ENCODE results near the gene SMIM35. TPM values are rescaled to one million over a fixed set of nuclear protein-coding genes. Genes with fewer than 3 reads are reported as not detected.

SMIM35 gene
- total RNA-seq, 1 experiment from 2014 or later: not detected

- Histone ChIP-seq H3K36me3 (ENCODE audit: low read depth) (no peaks in the 10 kb centered on the region), H3K27me3 (ENCODE audit: insufficient read depth, low read depth) (peaks cover 43% of the 10 kb centered on the region), H3K79me2 (ENCODE audit: low read depth) (no peaks in the 10 kb centered on the region), H3K27ac (no peak overlapping the region), H3F3A (ENCODE audit: insufficient read depth, low read depth) (no peaks in the 10 kb centered on the region), H3K4me3 (no peak overlapping the region), H2AFZ (no peak overlapping the region), H4K20me1 (ENCODE audit: insufficient read depth) (no peaks in the 10 kb centered on the region), H3K4me1 (replicated peaks; ENCODE audit: insufficient read depth) (no peaks in the 10 kb centered on the region), H3K9me3 (ENCODE audit: insufficient read depth, low read depth) (no peaks in the 10 kb centered on the region), H3K4me2 (no peak overlapping the region), H3K9me2 (ENCODE audit: insufficient read depth) (no peaks in the 10 kb centered on the region)
- intact Hi-C loops (cut with micrococcal nuclease; ENCODE audit: unreplicated experiment): no loop called here
- ChIA-PET CTCF (no interaction called here), POLR2A (ENCODE audit: unreplicated experiment) (interaction anchor here (0.6 kb wide), 1 partner anchor 218 kb away, joined by 4 read pairs; no protein-coding TSS in a partner anchor)
- DNase-seq: no peak
- TF ChIP-seq CTCF (conservative IDR thresholded peaks at IDR 0.05) (no peak), EZH2 (IDR thresholded peaks at IDR 0.05; ENCODE audit: low read depth) (no peak)
- no TSS peak for BruUV-seq (replicated peaks)
Observed at GRCh38 chr11:118028626-118029025, 58.1 kb downstream of the SMIM35 start.

- Histone ChIP-seq H3K27me3 (ENCODE audit: insufficient read depth, low read depth) (peaks cover 43% of the 10 kb centered on the region), H3K4me1 (replicated peaks; ENCODE audit: insufficient read depth) (no peaks in the 10 kb centered on the region), H3K27ac (no peak overlapping the region), H3K36me3 (ENCODE audit: low read depth) (no peaks in the 10 kb centered on the region), H4K20me1 (ENCODE audit: insufficient read depth) (no peaks in the 10 kb centered on the region), H2AFZ (no peak overlapping the region), H3K4me3 (no peak overlapping the region), H3K9me2 (ENCODE audit: insufficient read depth) (no peaks in the 10 kb centered on the region), H3K4me2 (no peak overlapping the region), H3K9me3 (ENCODE audit: insufficient read depth, low read depth) (no peaks in the 10 kb centered on the region), H3K79me2 (ENCODE audit: low read depth) (no peaks in the 10 kb centered on the region), H3F3A (ENCODE audit: insufficient read depth, low read depth) (no peaks in the 10 kb centered on the region)
- DNase-seq: peak in 1 of 2 experiments; percentile 29
- BruUV-seq (replicated peaks): no TSS peak
- ChIA-PET CTCF (interaction anchor here (0.6 kb wide), 1 partner anchor 42 kb away, joined by 5 read pairs; the partner anchor contains the start of gene IL10RA), POLR2A (ENCODE audit: unreplicated experiment) (no interaction called here)
- TF ChIP-seq CTCF (conservative IDR thresholded peaks at IDR 0.05) (no peak), EZH2 (IDR thresholded peaks at IDR 0.05; ENCODE audit: low read depth) (no peak)
- intact Hi-C loops (cut with micrococcal nuclease; ENCODE audit: unreplicated experiment): no loop called here
Observed at GRCh38 chr11:118027694-118028093, 59.1 kb downstream of the SMIM35 start.

- H4K20me1 ChIP-seq (ENCODE audit: insufficient read depth): 0 out of 2 replicates have a peak, but pooled peaks cover 5% of the 10 kb centered on the region
- no peak for DNase-seq
- H2AFZ ChIP-seq: no peak overlapping the region
- H3K27me3 ChIP-seq (ENCODE audit: insufficient read depth, low read depth): peaks cover 49% of the 10 kb centered on the region
- ChIA-PET POLR2A (ENCODE audit: unreplicated experiment) (no interaction called here), CTCF (no interaction called here)
- no peaks in the 10 kb centered on the region for H3K4me1 ChIP-seq (replicated peaks; ENCODE audit: insufficient read depth)
- no peak for TF ChIP-seq EZH2 (IDR thresholded peaks at IDR 0.05; ENCODE audit: low read depth)
- TF ChIP-seq CTCF (conservative IDR thresholded peaks at IDR 0.05): no peak
- no peaks in the 10 kb centered on the region for H3K9me2 ChIP-seq (ENCODE audit: insufficient read depth)
- H3K4me3 ChIP-seq: no peak overlapping the region
- no peak overlapping the region for H3K4me2 ChIP-seq
- no peak overlapping the region for H3K27ac ChIP-seq
- no peaks in the 10 kb centered on the region; the same call in 1 of the 2 replicates for H3K9me3 ChIP-seq (ENCODE audit: insufficient read depth, low read depth)
- BruUV-seq (replicated peaks): no TSS peak
- no peaks in the 10 kb centered on the region for H3K79me2 ChIP-seq (ENCODE audit: low read depth)
- intact Hi-C loops (cut with micrococcal nuclease; ENCODE audit: unreplicated experiment): no loop called here
- no peaks in the 10 kb centered on the region for H3F3A ChIP-seq (ENCODE audit: insufficient read depth, low read depth)
- no peaks in the 10 kb centered on the region for H3K36me3 ChIP-seq (ENCODE audit: low read depth)
Observed at GRCh38 chr11:118021146-118021545, 65.6 kb downstream of the SMIM35 start.

Data from PC-9 (cell line).